Measurements from ENCODE around the gene ABCE1. TPM values are rescaled to one million over a fixed set of nuclear protein-coding genes. Genes with fewer than 3 reads are reported as not detected.
"Not testable (repeated sequence)": the region's sequence is repeated elsewhere in the genome, so short reads cannot be mapped to it uniquely, and the experiment has no call there.

The ABCE1 gene
- total RNA-seq, 1 donor from 2014 or later, result 58.5 TPM

- H3K36me3 ChIP-seq (ENCODE audit: control insufficient read depth in 3 of 3, insufficient read depth in 3 of 3, low read length in 3 of 3), result peaks cover 4 to 18% (median 8%) of the 10 kb centered on the region in 3 donors
- H3K27ac ChIP-seq (ENCODE audit: low read depth, low read length), result no peak overlapping the region
- no peaks in the 10 kb centered on the region for H3K27me3 ChIP-seq (ENCODE audit: control insufficient read depth in 3 of 3, insufficient read depth in 3 of 3, low read length in 3 of 3)
- H3K9ac ChIP-seq (ENCODE audit: low read depth in 1 of 3, low read length in 3 of 3), result no peak overlapping the region
- no peak overlapping the region for H3K4me3 ChIP-seq (ENCODE audit: low read length in 3 of 3)
- H3K4me1 ChIP-seq (ENCODE audit: control insufficient read depth in 3 of 3, insufficient read depth in 3 of 3, low read length in 3 of 3), result no peaks in the 10 kb centered on the region
- no peaks in the 10 kb centered on the region for H3K9me3 ChIP-seq (ENCODE audit: control insufficient read depth in 3 of 3, low read length in 3 of 3)
Observed at GRCh38 chr4:145132511-145133098, 34.5 kb downstream of the ABCE1 start.

- H3K4me3 ChIP-seq (ENCODE audit: low read length in 3 of 3); H3K4me1 ChIP-seq (ENCODE audit: control insufficient read depth in 3 of 3, insufficient read depth in 3 of 3, low read length in 3 of 3); H3K9ac ChIP-seq (ENCODE audit: low read depth in 1 of 3, low read length in 3 of 3); H3K27ac ChIP-seq (ENCODE audit: low read depth, low read length); H3K9me3 ChIP-seq (ENCODE audit: control insufficient read depth in 3 of 3, low read length in 3 of 3); H3K27me3 ChIP-seq (ENCODE audit: control insufficient read depth in 3 of 3, insufficient read depth in 3 of 3, low read length in 3 of 3): not testable (repeated sequence)
- H3K36me3 ChIP-seq (ENCODE audit: control insufficient read depth in 3 of 3, insufficient read depth in 3 of 3, low read length in 3 of 3), result peaks cover 23 to 30% (median 26%) of the 10 kb centered on the region in 3 donors
Observed at GRCh38 chr4:145136219-145136618, 38.1 kb downstream of the ABCE1 start.

GRCh38 chr4:145148980-145149379 is 50.9 kb downstream of the ABCE1 start:
- H3K4me3 ChIP-seq (ENCODE audit: low read length in 3 of 3), result no peak overlapping the region
- H3K9ac ChIP-seq (ENCODE audit: low read depth in 1 of 3, low read length in 3 of 3), result no peak overlapping the region
- no peaks in the 10 kb centered on the region for H3K27me3 ChIP-seq (ENCODE audit: control insufficient read depth in 3 of 3, insufficient read depth in 3 of 3, low read length in 3 of 3)
- H3K4me1 ChIP-seq (ENCODE audit: control insufficient read depth in 3 of 3, insufficient read depth in 3 of 3, low read length in 3 of 3), result peaks cover 0 to 5% (median 0%) of the 10 kb centered on the region in 3 donors
- no peak overlapping the region for H3K27ac ChIP-seq (ENCODE audit: low read depth, low read length)
- H3K9me3 ChIP-seq (ENCODE audit: control insufficient read depth in 3 of 3, low read length in 3 of 3), result no peaks in the 10 kb centered on the region
- peaks cover 23 to 71% (median 58%) of the 10 kb centered on the region in 3 donors for H3K36me3 ChIP-seq (ENCODE audit: control insufficient read depth in 3 of 3, insufficient read depth in 3 of 3, low read length in 3 of 3)

GRCh38 chr4:145153181-145153903 is 55.2 kb downstream of the ABCE1 start:
- Histone ChIP-seq H3K27ac (ENCODE audit: low read depth, low read length) (peak overlapping the region; percentile 62), H3K9ac (ENCODE audit: low read depth in 1 of 3, low read length in 3 of 3) (no peak overlapping the region), H3K36me3 (ENCODE audit: control insufficient read depth in 3 of 3, insufficient read depth in 3 of 3, low read length in 3 of 3) (peaks cover 6 to 40% (median 31%) of the 10 kb centered on the region in 3 donors), H3K4me3 (ENCODE audit: low read length in 3 of 3) (no peak overlapping the region), H3K9me3 (ENCODE audit: control insufficient read depth in 3 of 3, low read length in 3 of 3) (no peaks in the 10 kb centered on the region), H3K27me3 (ENCODE audit: control insufficient read depth in 3 of 3, insufficient read depth in 3 of 3, low read length in 3 of 3) (no peaks in the 10 kb centered on the region), H3K4me1 (ENCODE audit: control insufficient read depth in 3 of 3, insufficient read depth in 3 of 3, low read length in 3 of 3) (peaks cover 0 to 5% (median 0%) of the 10 kb centered on the region in 3 donors)

- no peak overlapping the region for H3K4me3 ChIP-seq (ENCODE audit: low read length in 3 of 3)
- peaks cover 6 to 36% (median 27%) of the 10 kb centered on the region in 3 donors for H3K36me3 ChIP-seq (ENCODE audit: control insufficient read depth in 3 of 3, insufficient read depth in 3 of 3, low read length in 3 of 3)
- H3K9ac ChIP-seq (ENCODE audit: low read depth in 1 of 3, low read length in 3 of 3), result no peak overlapping the region
- H3K4me1 ChIP-seq (ENCODE audit: control insufficient read depth in 3 of 3, insufficient read depth in 3 of 3, low read length in 3 of 3), result peaks cover 0 to 5% (median 0%) of the 10 kb centered on the region in 3 donors
- H3K9me3 ChIP-seq (ENCODE audit: control insufficient read depth in 3 of 3, low read length in 3 of 3), result no peaks in the 10 kb centered on the region
- H3K27ac ChIP-seq (ENCODE audit: low read depth, low read length), result peak overlapping the region; percentile 62
- no peaks in the 10 kb centered on the region for H3K27me3 ChIP-seq (ENCODE audit: control insufficient read depth in 3 of 3, insufficient read depth in 3 of 3, low read length in 3 of 3)
Observed at GRCh38 chr4:145153904-145154298, 55.8 kb downstream of the ABCE1 start.

- H3K27ac ChIP-seq (ENCODE audit: low read depth, low read length), result peak overlapping the region; percentile 62
- peaks cover 0 to 29% (median 20%) of the 10 kb centered on the region in 3 donors for H3K36me3 ChIP-seq (ENCODE audit: control insufficient read depth in 3 of 3, insufficient read depth in 3 of 3, low read length in 3 of 3)
- no peak overlapping the region for H3K4me3 ChIP-seq (ENCODE audit: low read length in 3 of 3)
- no peaks in the 10 kb centered on the region for H3K9me3 ChIP-seq (ENCODE audit: control insufficient read depth in 3 of 3, low read length in 3 of 3)
- peaks cover 0 to 5% (median 0%) of the 10 kb centered on the region in 3 donors for H3K4me1 ChIP-seq (ENCODE audit: control insufficient read depth in 3 of 3, insufficient read depth in 3 of 3, low read length in 3 of 3)
- no peak overlapping the region for H3K9ac ChIP-seq (ENCODE audit: low read depth in 1 of 3, low read length in 3 of 3)
- H3K27me3 ChIP-seq (ENCODE audit: control insufficient read depth in 3 of 3, insufficient read depth in 3 of 3, low read length in 3 of 3), result no peaks in the 10 kb centered on the region
Observed at GRCh38 chr4:145154573-145154972, 56.5 kb downstream of the ABCE1 start.

- no peak overlapping the region for H3K4me3 ChIP-seq (ENCODE audit: low read length in 3 of 3)
- H3K36me3 ChIP-seq (ENCODE audit: control insufficient read depth in 3 of 3, insufficient read depth in 3 of 3, low read length in 3 of 3), result peaks cover 0 to 25% (median 15%) of the 10 kb centered on the region in 3 donors
- H3K9ac ChIP-seq (ENCODE audit: low read depth in 1 of 3, low read length in 3 of 3), result no peak overlapping the region
- no peaks in the 10 kb centered on the region for H3K27me3 ChIP-seq (ENCODE audit: control insufficient read depth in 3 of 3, insufficient read depth in 3 of 3, low read length in 3 of 3)
- H3K27ac ChIP-seq (ENCODE audit: low read depth, low read length), result no peak overlapping the region
- H3K4me1 ChIP-seq (ENCODE audit: control insufficient read depth in 3 of 3, insufficient read depth in 3 of 3, low read length in 3 of 3), result peaks cover 0 to 5% (median 0%) of the 10 kb centered on the region in 3 donors
- H3K9me3 ChIP-seq (ENCODE audit: control insufficient read depth in 3 of 3, low read length in 3 of 3), result no peaks in the 10 kb centered on the region
Observed at GRCh38 chr4:145155268-145155870, 57.3 kb downstream of the ABCE1 start.

GRCh38 chr4:145156986-145157385 is 58.9 kb downstream of the ABCE1 start:
- no peak overlapping the region for H3K9ac ChIP-seq (ENCODE audit: low read depth in 1 of 3, low read length in 3 of 3)
- H3K27ac ChIP-seq (ENCODE audit: low read depth, low read length), result no peak overlapping the region
- peaks cover 0 to 5% (median 0%) of the 10 kb centered on the region in 3 donors for H3K4me1 ChIP-seq (ENCODE audit: control insufficient read depth in 3 of 3, insufficient read depth in 3 of 3, low read length in 3 of 3)
- H3K27me3 ChIP-seq (ENCODE audit: control insufficient read depth in 3 of 3, insufficient read depth in 3 of 3, low read length in 3 of 3), result no peaks in the 10 kb centered on the region
- H3K9me3 ChIP-seq (ENCODE audit: control insufficient read depth in 3 of 3, low read length in 3 of 3), result no peaks in the 10 kb centered on the region
- H3K36me3 ChIP-seq (ENCODE audit: control insufficient read depth in 3 of 3, insufficient read depth in 3 of 3, low read length in 3 of 3), result peaks cover 4 to 24% (median 21%) of the 10 kb centered on the region in 3 donors
- no peak overlapping the region for H3K4me3 ChIP-seq (ENCODE audit: low read length in 3 of 3)

GRCh38 chr4:145161549-145161948 is 63.4 kb downstream of the ABCE1 start:
- no peak overlapping the region for H3K27ac ChIP-seq (ENCODE audit: low read depth, low read length)
- H3K36me3 ChIP-seq (ENCODE audit: control insufficient read depth in 3 of 3, insufficient read depth in 3 of 3, low read length in 3 of 3), result peaks cover 7 to 25% (median 24%) of the 10 kb centered on the region in 3 donors
- H3K4me3 ChIP-seq (ENCODE audit: low read length in 3 of 3), result no peak overlapping the region
- no peaks in the 10 kb centered on the region for H3K27me3 ChIP-seq (ENCODE audit: control insufficient read depth in 3 of 3, insufficient read depth in 3 of 3, low read length in 3 of 3)
- H3K9ac ChIP-seq (ENCODE audit: low read depth in 1 of 3, low read length in 3 of 3), result no peak overlapping the region
- no peaks in the 10 kb centered on the region for H3K9me3 ChIP-seq (ENCODE audit: control insufficient read depth in 3 of 3, low read length in 3 of 3)
- H3K4me1 ChIP-seq (ENCODE audit: control insufficient read depth in 3 of 3, insufficient read depth in 3 of 3, low read length in 3 of 3), result no peaks in the 10 kb centered on the region

GRCh38 chr4:145167887-145168286 is 69.8 kb downstream of the ABCE1 start:
- Histone ChIP-seq H3K36me3 (ENCODE audit: control insufficient read depth in 3 of 3, insufficient read depth in 3 of 3, low read length in 3 of 3) (peaks cover 13 to 19% (median 14%) of the 10 kb centered on the region in 3 donors), H3K27ac (ENCODE audit: low read depth, low read length) (no peak overlapping the region), H3K27me3 (ENCODE audit: control insufficient read depth in 3 of 3, insufficient read depth in 3 of 3, low read length in 3 of 3) (no peaks in the 10 kb centered on the region), H3K9me3 (ENCODE audit: control insufficient read depth in 3 of 3, low read length in 3 of 3) (no peaks in the 10 kb centered on the region), H3K4me3 (ENCODE audit: low read length in 3 of 3) (no peak overlapping the region), H3K9ac (ENCODE audit: low read depth in 1 of 3, low read length in 3 of 3) (no peak overlapping the region), H3K4me1 (ENCODE audit: control insufficient read depth in 3 of 3, insufficient read depth in 3 of 3, low read length in 3 of 3) (peaks cover 3 to 14% (median 4%) of the 10 kb centered on the region in 3 donors)
